CD14-positive monocyte (primary cell): ENCODE data around the gene BANF1. TPM values are rescaled to one million over a fixed set of nuclear protein-coding genes. Genes with fewer than 3 reads are reported as not detected.

Experiments
- DNase-seq, 3 donors: peaks; one replicate each; pipeline ENCODE4 v3.0.0-alpha.2; 2011 to 2022
- H2AFZ ChIP-seq: 2 replicates; pipeline ENCODE4 v1.6.0; 2012; ENCODE audit warnings: mild to moderate bottlenecking, low read depth, low read length, inconsistent platforms; ENCODE audit not compliant: insufficient read depth, poor library complexity, severe bottlenecking
- H3K27ac ChIP-seq, 2 donors: 1 replicate in 1 of 2; 2 replicates in 1 of 2; pipeline ENCODE4 v1.5.1; 2012 to 2013; ENCODE audit warnings: low read length in 2 of 2, control low read depth in 1 of 2, inconsistent platforms in 1 of 2, low read depth in 1 of 2, mild to moderate bottlenecking in 1 of 2
- H3K27me3 ChIP-seq, 2 donors: one replicate each; pipeline versions ENCODE4 v1.6.0 to v1.6.1; 2011 to 2013; ENCODE audit warnings: low read length in 2 of 2; ENCODE audit not compliant: control insufficient read depth in 2 of 2, insufficient read depth in 2 of 2
- H3K36me3 ChIP-seq, 2 donors: replicated peaks in 1 of 2; 1 replicate in 1 of 2; 2 replicates in 1 of 2; pipeline versions ENCODE4 v1.5.1 to v1.6.1; 2012 to 2013; ENCODE audit warnings: low read length in 2 of 2, control low read depth in 1 of 2, inconsistent platforms in 1 of 2, mild to moderate bottlenecking in 1 of 2; ENCODE audit not compliant: insufficient read depth in 2 of 2, control insufficient read depth in 1 of 2
- H3K4me1 ChIP-seq, 2 donors: 1 replicate in 1 of 2; 2 replicates in 1 of 2; pipeline versions ENCODE4 v1.5.1 to v1.6.1; 2012 to 2013; ENCODE audit warnings: low read length in 2 of 2, control low read depth in 1 of 2, inconsistent platforms in 1 of 2, mild to moderate bottlenecking in 1 of 2, moderate library complexity in 1 of 2; ENCODE audit not compliant: insufficient read depth in 2 of 2, control insufficient read depth in 1 of 2
- H3K4me2 ChIP-seq: replicated peaks from 2 replicates; pipeline ENCODE3; 2012; ENCODE audit warnings: low read length, moderate library complexity, mild to moderate bottlenecking; ENCODE audit not compliant: poor library complexity, severe bottlenecking; ENCODE audit errors: extremely low read depth
- H3K4me3 ChIP-seq, 3 experiments: fragments of 200-600 bp in 1 of 3; sonication (generic) in 1 of 3; replicated peaks in 1 of 3; 1 replicate in 2 of 3; 2 replicates in 1 of 3; pipeline ENCODE4 v1.5.1; 2011 to 2013; ENCODE audit warnings: low read length in 3 of 3, mild to moderate bottlenecking in 3 of 3, control low read depth in 2 of 3, low read depth in 2 of 3, inconsistent platforms in 1 of 3, moderate library complexity in 1 of 3
- H3K79me2 ChIP-seq: 2 replicates; pipeline ENCODE4 v1.6.0; 2012; ENCODE audit warnings: mild to moderate bottlenecking, control low read depth, inconsistent platforms, low read length, moderate library complexity; ENCODE audit not compliant: insufficient read depth
- H3K9ac ChIP-seq: 2 replicates; pipeline ENCODE4 v1.6.0; 2017; ENCODE audit warnings: low read length, mild to moderate bottlenecking; ENCODE audit not compliant: insufficient read depth, poor library complexity, severe bottlenecking
- H3K9me3 ChIP-seq, 2 donors: replicated peaks in 1 of 2; 1 replicate in 1 of 2; 2 replicates in 1 of 2; pipeline versions ENCODE4 v1.5.1 to v1.6.1; 2012 to 2013; ENCODE audit warnings: low read length in 2 of 2, control low read depth in 1 of 2; ENCODE audit not compliant: control insufficient read depth in 1 of 2, insufficient read depth in 1 of 2
- H4K20me1 ChIP-seq: 2 replicates; pipeline ENCODE4 v1.6.0; 2012; ENCODE audit warnings: mild to moderate bottlenecking, low read length, control low read depth, moderate library complexity; ENCODE audit not compliant: insufficient read depth
- H3K27ac Mint-ChIP-seq, 7 donors: one replicate each; pipeline ENCODE4 v1.8.0; 2020; ENCODE audit warnings: mild to moderate bottlenecking in 7 of 7, mixed read lengths in 7 of 7, moderate library complexity in 6 of 7, inconsistent platforms in 2 of 7
- H3K27me3 Mint-ChIP-seq, 3 donors: one replicate each; pipeline ENCODE4 v1.8.0; 2021 to 2022; ENCODE audit warnings: low read depth in 3 of 3, mild to moderate bottlenecking in 3 of 3, mixed read lengths in 3 of 3, moderate library complexity in 3 of 3, inconsistent platforms in 1 of 3
- H3K36me3 Mint-ChIP-seq, 2 donors: one replicate each; pipeline ENCODE4 v1.8.0; 2020; ENCODE audit warnings: mixed read lengths in 2 of 2, inconsistent platforms in 1 of 2, mild to moderate bottlenecking in 1 of 2
- H3K4me1 Mint-ChIP-seq: one replicate; pipeline ENCODE4 v1.8.0; 2020; ENCODE audit warnings: mild to moderate bottlenecking, mixed read lengths
- H3K4me3 Mint-ChIP-seq, 2 donors: one replicate each; pipeline ENCODE4 v1.8.0; 2020; ENCODE audit warnings: mild to moderate bottlenecking in 2 of 2, mixed read lengths in 2 of 2, moderate library complexity in 1 of 2
- H3K9me3 Mint-ChIP-seq, 7 donors: one replicate each; pipeline ENCODE4 v1.8.0; 2020 to 2022; ENCODE audit warnings: mixed read lengths in 7 of 7, mild to moderate bottlenecking in 6 of 7, moderate library complexity in 6 of 7, inconsistent platforms in 2 of 7
- CTCF ChIP-seq: fragments of 200-600 bp; IDR thresholded peaks from one replicate; pipeline ENCODE4 v1.8.0; 2022; ENCODE audit warnings: antibody characterized with exemption, mild to moderate bottlenecking
- WGBS: methylation state at CpG from one replicate; pipeline ENCODE4 v1.1.5; 2013; ENCODE audit warnings: missing lambda C conversion rate; ENCODE audit not compliant: insufficient coverage; 5-methylcytosine and 5-hydroxymethylcytosine counted together
- intact Hi-C, 2 donors: fragments of 100-400 bp; cut with micrococcal nuclease; formaldehyde crosslinking; loops; one replicate each; pipeline versions ENCODE4 v1.15.0 to v1.15.1; 2023
- polyA plus RNA-seq, 3 donors: library from polyadenylated mRNA; depleted of rRNA in 1 of 3; unstranded in 2 of 3; stranded (reverse) in 1 of 3; fragments of 300-500 nt in 2 of 3; fragments of >200 nt in 1 of 3; fragmentation: Illumina TruSeq in 2 of 3; gene quantifications; 1 replicate in 2 of 3; 2 replicates in 1 of 3; pipeline ENCODE4 v1.2.3, GENCODE V29; 2012 to 2021

BANF1 gene
- polyA plus RNA-seq, 3 donors = 79.9 to 175 (median 142) TPM

GRCh38 chr11:66015454-66015881 is 13.2 kb downstream of the BANF1 start:
- Mint-ChIP-seq H3K9me3 (peaks cover 0 to 5% (median 2%) of the 10 kb centered on the region in 7 donors), H3K27me3 (peaks cover 21 to 23% (median 23%) of the 10 kb centered on the region in 3 donors), H3K4me1 (peaks cover 46% of the 10 kb centered on the region), H3K27ac (peak overlapping the region in 4 of 7 donors; percentile 66 to 88 (median 78)), H3K36me3 (peaks cover 20 to 29% of the 10 kb centered on the region in 2 donors), H3K4me3 (no peak overlapping the region)
- peak overlapping the region; percentile 19 for H3K9ac ChIP-seq
- WGBS = 95% methylated on average over 6 of the region's 7 CpGs
- H3K4me2 ChIP-seq = no peak overlapping the region
- TF ChIP-seq CTCF = no peak
- peaks cover 14 to 17% of the 10 kb centered on the region in 2 donors for H3K27me3 ChIP-seq
- peaks cover 49 to 50% of the 10 kb centered on the region in 2 donors for H3K4me1 ChIP-seq
- no peak for DNase-seq
- peaks cover 8 to 9% of the 10 kb centered on the region in 2 donors for H3K36me3 ChIP-seq
- H3K9me3 ChIP-seq = no peaks in the 10 kb centered on the region
- intact Hi-C loops = no loop called here
- H2AFZ ChIP-seq = no peak overlapping the region
- peak overlapping the region; percentile 44 to 77 for H3K27ac ChIP-seq
- H3K79me2 ChIP-seq = peaks cover 8% of the 10 kb centered on the region
- H4K20me1 ChIP-seq = no peaks in the 10 kb centered on the region
- H3K4me3 ChIP-seq = no peak overlapping the region

- H3K79me2 ChIP-seq = peaks cover 11% of the 10 kb centered on the region
- peaks cover 56 to 57% of the 10 kb centered on the region in 2 donors for H3K4me1 ChIP-seq
- Mint-ChIP-seq H3K4me1 (peaks cover 52% of the 10 kb centered on the region), H3K4me3 (no peak overlapping the region), H3K36me3 (peaks cover 20 to 29% of the 10 kb centered on the region in 2 donors), H3K27me3 (peaks cover 14 to 16% (median 16%) of the 10 kb centered on the region in 3 donors), H3K9me3 (peaks cover 0 to 4% (median 0%) of the 10 kb centered on the region in 7 donors), H3K27ac (no peak overlapping the region)
- H3K4me3 ChIP-seq = no peak overlapping the region
- no peak for TF ChIP-seq CTCF
- H3K9ac ChIP-seq = no peak overlapping the region
- H3K27ac ChIP-seq = no peak overlapping the region
- H3K4me2 ChIP-seq = no peak overlapping the region
- H3K36me3 ChIP-seq = peaks cover 8 to 9% of the 10 kb centered on the region in 2 donors
- H4K20me1 ChIP-seq = no peaks in the 10 kb centered on the region
- intact Hi-C loops = no loop called here
- 93% methylated on average over 13 of the region's 18 CpGs for WGBS
- H2AFZ ChIP-seq = no peak overlapping the region
- H3K27me3 ChIP-seq = peaks cover 10% of the 10 kb centered on the region in 2 donors
- no peaks in the 10 kb centered on the region for H3K9me3 ChIP-seq
- no peak for DNase-seq
Observed at GRCh38 chr11:66015936-66016792, 13.9 kb downstream of the BANF1 start.
